Osteoblast (primary cell): ENCODE data around the gene SLC22A15. TPM values are rescaled to one million over a fixed set of nuclear protein-coding genes. Genes with fewer than 3 reads are reported as not detected.
"Not testable (repeated sequence)": the region's sequence is repeated elsewhere in the genome, so short reads cannot be mapped to it uniquely, and the experiment has no call there.

Experiments used
- DNase-seq: peaks from one replicate; pipeline ENCODE4 v3.0.0; 2011; ENCODE audit warnings: low spot score, mixed read lengths; ENCODE audit not compliant: insufficient read length; ENCODE audit errors: missing footprints
- H2AFZ ChIP-seq: 2 replicates; pipeline ENCODE4 v1.6.0; 2011; ENCODE audit warnings: mild to moderate bottlenecking, low read length
- H3K27ac ChIP-seq: 2 replicates; pipeline ENCODE4 v1.5.1; 2011; ENCODE audit warnings: mild to moderate bottlenecking, low read depth, low read length, moderate library complexity
- H3K27me3 ChIP-seq: 2 replicates; pipeline ENCODE4 v1.6.0; 2012; ENCODE audit warnings: mild to moderate bottlenecking, control low read depth, inconsistent platforms, low read length, moderate library complexity; ENCODE audit not compliant: insufficient read depth
- H3K36me3 ChIP-seq: 2 replicates; pipeline ENCODE4 v1.5.1; 2011; ENCODE audit warnings: mild to moderate bottlenecking, low read length, control low read depth, moderate library complexity; ENCODE audit not compliant: insufficient read depth
- H3K4me1 ChIP-seq: 2 replicates; pipeline ENCODE4 v1.5.1; 2011; ENCODE audit warnings: mild to moderate bottlenecking, low read length, control low read depth, moderate library complexity; ENCODE audit not compliant: insufficient read depth
- H3K4me2 ChIP-seq: 2 replicates; pipeline ENCODE4 v1.6.0; 2011; ENCODE audit warnings: mild to moderate bottlenecking, low read length; ENCODE audit not compliant: insufficient read depth
- H3K4me3 ChIP-seq: fragments of 200-600 bp; sonication (generic); 3 replicates; pipeline ENCODE4 v1.5.1; 2012; ENCODE audit warnings: mild to moderate bottlenecking, low read length, inconsistent platforms; ENCODE audit not compliant: insufficient read depth
- H3K79me2 ChIP-seq: 2 replicates; pipeline ENCODE4 v1.6.0; 2012; ENCODE audit warnings: mild to moderate bottlenecking, low read length, control low read depth, inconsistent platforms; ENCODE audit not compliant: insufficient read depth
- H3K9me3 ChIP-seq: 2 replicates; pipeline ENCODE4 v1.5.1; 2011; ENCODE audit warnings: low read depth, low read length, control low read depth
- H4K20me1 ChIP-seq: 2 replicates; pipeline ENCODE4 v1.6.0; 2012; ENCODE audit warnings: mild to moderate bottlenecking, low read length, control low read depth; ENCODE audit not compliant: insufficient read depth
- total RNA-seq: library from RNA; depleted of rRNA; stranded (reverse); fragments of >200 nt; gene quantifications from 2 replicates; pipeline ENCODE4 v1.2.3, GENCODE V29; 2012
- TF ChIP-seq, protein P1 (sequence below): IDR thresholded peaks from 2 replicates; pipeline ENCODE4 v1.5.1; 2011; ENCODE audit warnings: mild to moderate bottlenecking, low read depth, low read length, moderate library complexity; ENCODE audit errors: extremely low read depth

The SLC22A15 gene
- total RNA-seq, 1 donor, result 14.5 TPM

DNA sequence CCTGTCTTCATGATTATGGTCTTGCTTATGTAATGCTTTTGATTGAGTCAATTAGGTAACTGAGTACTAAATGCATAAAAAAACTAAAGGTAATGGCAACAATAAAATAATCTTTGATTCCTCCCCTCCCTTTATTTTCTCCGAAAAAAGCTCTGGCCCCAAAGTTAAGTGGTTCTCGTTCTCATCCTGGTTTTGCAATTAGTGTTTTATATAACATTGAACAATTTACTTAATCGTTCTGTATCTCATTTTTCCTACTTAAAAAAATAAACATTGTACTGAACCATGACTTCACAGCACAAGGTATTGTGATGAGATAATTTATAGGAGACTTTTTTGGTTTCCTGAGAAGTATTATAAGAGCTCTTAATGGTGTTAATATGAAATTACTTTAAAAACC, 11.3 kb downstream of the SLC22A15 start:
- Histone ChIP-seq H3K27me3 (no peaks in the 10 kb centered on the region), H3K4me3 (no peak overlapping the region), H3K79me2 (no peaks in the 10 kb centered on the region), H3K9me3 (no peaks in the 10 kb centered on the region), H3K4me2 (no peak overlapping the region), H2AFZ (no peak overlapping the region), H3K36me3 (no peaks in the 10 kb centered on the region), H3K4me1 (no peaks in the 10 kb centered on the region), H3K27ac (no peak overlapping the region), H4K20me1 (no peaks in the 10 kb centered on the region)
- no peak for DNase-seq
- TF ChIP-seq, protein P1, sequence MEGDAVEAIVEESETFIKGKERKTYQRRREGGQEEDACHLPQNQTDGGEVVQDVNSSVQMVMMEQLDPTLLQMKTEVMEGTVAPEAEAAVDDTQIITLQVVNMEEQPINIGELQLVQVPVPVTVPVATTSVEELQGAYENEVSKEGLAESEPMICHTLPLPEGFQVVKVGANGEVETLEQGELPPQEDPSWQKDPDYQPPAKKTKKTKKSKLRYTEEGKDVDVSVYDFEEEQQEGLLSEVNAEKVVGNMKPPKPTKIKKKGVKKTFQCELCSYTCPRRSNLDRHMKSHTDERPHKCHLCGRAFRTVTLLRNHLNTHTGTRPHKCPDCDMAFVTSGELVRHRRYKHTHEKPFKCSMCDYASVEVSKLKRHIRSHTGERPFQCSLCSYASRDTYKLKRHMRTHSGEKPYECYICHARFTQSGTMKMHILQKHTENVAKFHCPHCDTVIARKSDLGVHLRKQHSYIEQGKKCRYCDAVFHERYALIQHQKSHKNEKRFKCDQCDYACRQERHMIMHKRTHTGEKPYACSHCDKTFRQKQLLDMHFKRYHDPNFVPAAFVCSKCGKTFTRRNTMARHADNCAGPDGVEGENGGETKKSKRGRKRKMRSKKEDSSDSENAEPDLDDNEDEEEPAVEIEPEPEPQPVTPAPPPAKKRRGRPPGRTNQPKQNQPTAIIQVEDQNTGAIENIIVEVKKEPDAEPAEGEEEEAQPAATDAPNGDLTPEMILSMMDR, result no peak

GRCh38 chr1:115988953-115989352, 12.6 kb downstream of the SLC22A15 start:
- no peaks in the 10 kb centered on the region for H4K20me1 ChIP-seq
- no peak overlapping the region for H3K27ac ChIP-seq
- no peaks in the 10 kb centered on the region for H3K79me2 ChIP-seq
- H3K9me3 ChIP-seq, result no peaks in the 10 kb centered on the region
- no peak overlapping the region for H3K4me3 ChIP-seq
- no peak overlapping the region for H2AFZ ChIP-seq
- H3K4me2 ChIP-seq, result no peak overlapping the region
- no peak for DNase-seq
- TF ChIP-seq, protein P1, result no peak
- H3K27me3 ChIP-seq, result no peaks in the 10 kb centered on the region
- no peaks in the 10 kb centered on the region for H3K36me3 ChIP-seq
- H3K4me1 ChIP-seq, result no peaks in the 10 kb centered on the region

DNA sequence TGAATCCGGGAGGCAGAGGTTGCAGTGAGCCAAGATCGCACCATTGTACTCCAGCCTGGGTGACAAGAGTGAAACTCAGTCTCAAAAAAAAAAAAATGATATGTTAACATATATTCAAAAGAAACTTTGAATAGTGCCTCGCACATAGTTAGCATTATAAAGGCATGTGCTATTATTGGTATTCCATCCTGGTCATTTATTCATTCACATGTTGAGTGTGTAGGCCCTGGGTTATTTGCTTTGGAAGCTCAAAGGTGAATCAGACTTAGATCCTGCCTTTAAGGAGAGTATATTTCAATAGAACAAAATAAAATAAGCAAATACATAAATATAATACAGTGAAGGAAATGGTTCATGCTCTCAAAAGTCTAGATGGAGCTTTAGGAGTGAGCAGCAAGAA, 13.4 kb downstream of the SLC22A15 start:
- Histone ChIP-seq H3K4me1 (no peaks in the 10 kb centered on the region), H3K9me3 (no peaks in the 10 kb centered on the region), H3K27me3 (no peaks in the 10 kb centered on the region), H3K4me3 (no peak overlapping the region), H3K4me2 (no peak overlapping the region), H3K79me2 (no peaks in the 10 kb centered on the region), H2AFZ (no peak overlapping the region), H3K36me3 (no peaks in the 10 kb centered on the region), H3K27ac (no peak overlapping the region), H4K20me1 (no peaks in the 10 kb centered on the region)
- no peak for DNase-seq
- TF ChIP-seq, protein P1, result no peak

DNA sequence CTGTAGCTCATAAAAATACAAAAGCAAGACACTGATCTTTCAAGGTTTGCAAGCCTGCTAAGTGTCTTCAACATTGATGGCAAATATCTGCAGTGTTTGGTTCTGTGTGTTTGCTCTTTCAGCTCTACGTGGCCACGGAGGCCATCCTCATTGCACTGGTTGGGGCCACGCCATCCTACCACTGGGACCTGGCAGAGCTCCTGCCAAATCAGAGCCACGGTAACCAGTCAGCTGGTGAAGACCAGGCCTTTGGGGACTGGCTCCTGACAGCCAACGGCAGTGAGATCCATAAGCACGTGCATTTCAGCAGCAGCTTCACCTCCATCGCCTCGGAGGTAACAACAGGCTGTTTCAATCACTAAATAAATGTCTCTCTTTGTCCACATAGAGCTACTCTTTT, 15.6 kb downstream of the SLC22A15 start:
- Histone ChIP-seq H2AFZ (no peak overlapping the region), H3K9me3 (no peaks in the 10 kb centered on the region), H3K4me1 (no peaks in the 10 kb centered on the region), H3K27ac (no peak overlapping the region), H3K4me2 (no peak overlapping the region), H3K79me2 (no peaks in the 10 kb centered on the region), H4K20me1 (no peaks in the 10 kb centered on the region), H3K36me3 (no peaks in the 10 kb centered on the region), H3K27me3 (no peaks in the 10 kb centered on the region), H3K4me3 (no peak overlapping the region)
- no peak for DNase-seq
- TF ChIP-seq, protein P1, result no peak

DNA sequence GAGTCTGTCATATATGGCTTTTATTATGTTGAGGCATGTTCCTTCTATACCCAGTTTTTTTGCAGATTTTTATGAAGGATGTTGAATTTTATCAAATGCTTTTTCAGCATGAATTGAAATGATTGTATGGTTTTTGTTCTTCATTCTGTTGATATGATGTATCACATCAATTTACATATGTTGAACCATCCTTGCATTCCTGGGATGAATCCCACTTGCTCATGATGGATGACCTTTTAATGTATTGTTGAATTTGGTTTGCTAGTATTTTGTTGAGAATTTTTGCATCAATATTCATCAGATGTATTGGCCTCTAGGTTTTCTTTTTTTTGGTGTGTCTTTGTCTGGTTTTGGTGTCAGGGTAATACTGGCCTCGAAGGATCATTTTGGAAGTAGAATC, 21.6 kb downstream of the SLC22A15 start:
- H3K79me2 ChIP-seq, DNase-seq, H3K36me3 ChIP-seq, H3K4me3 ChIP-seq, H4K20me1 ChIP-seq, H2AFZ ChIP-seq, H3K27me3 ChIP-seq, H3K4me2 ChIP-seq, H3K4me1 ChIP-seq, H3K9me3 ChIP-seq, H3K27ac ChIP-seq: not testable (repeated sequence)
